Occipital lobe (tissue), 2 donors: ENCODE results near the gene IGSF6. TPM values are rescaled to one million over a fixed set of nuclear protein-coding genes. Genes with fewer than 3 reads are reported as not detected.
"Not testable (repeated sequence)": the region's sequence is repeated elsewhere in the genome, so short reads cannot be mapped to it uniquely, and the experiment has no call there.

ENCODE experiments used
- DNase-seq: peaks from one replicate; lab custom pipeline; 2025; lab: John Stamatoyannopoulos, UW
- total RNA-seq: library from RNA; depleted of rRNA; stranded (reverse); fragments of >200 nt; gene quantifications from one replicate; pipeline ENCODE4 v1.2.3, GENCODE V29; 2014

The IGSF6 gene, protein sequence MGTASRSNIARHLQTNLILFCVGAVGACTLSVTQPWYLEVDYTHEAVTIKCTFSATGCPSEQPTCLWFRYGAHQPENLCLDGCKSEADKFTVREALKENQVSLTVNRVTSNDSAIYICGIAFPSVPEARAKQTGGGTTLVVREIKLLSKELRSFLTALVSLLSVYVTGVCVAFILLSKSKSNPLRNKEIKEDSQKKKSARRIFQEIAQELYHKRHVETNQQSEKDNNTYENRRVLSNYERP
- 3.1 TPM for total RNA-seq

DNA sequence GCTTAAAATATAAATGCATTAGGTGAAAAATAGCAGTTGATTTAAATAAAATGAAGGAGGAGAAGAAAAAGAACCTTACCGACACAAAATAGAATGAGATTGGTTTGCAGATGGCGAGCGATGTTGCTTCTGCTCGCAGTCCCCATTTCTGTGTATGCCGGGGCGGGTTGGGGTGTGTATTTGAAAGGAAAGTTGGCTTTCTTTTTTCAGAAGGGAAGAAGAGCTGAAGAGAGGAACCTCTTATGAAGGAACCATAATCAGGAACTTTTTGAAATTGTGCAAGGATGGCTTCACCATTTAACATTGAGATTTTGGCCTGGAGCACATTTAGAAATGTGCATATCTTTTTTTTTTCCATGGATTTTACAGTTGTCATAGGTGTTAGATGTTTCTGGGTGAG is at the start of gene IGSF6:
IGSF6 (minus strand) TSS at position 156 of the 400 bp plus-strand sequence; CDS start at position 146, 10 bp downstream.
- DNase-seq, result no peak

DNA sequence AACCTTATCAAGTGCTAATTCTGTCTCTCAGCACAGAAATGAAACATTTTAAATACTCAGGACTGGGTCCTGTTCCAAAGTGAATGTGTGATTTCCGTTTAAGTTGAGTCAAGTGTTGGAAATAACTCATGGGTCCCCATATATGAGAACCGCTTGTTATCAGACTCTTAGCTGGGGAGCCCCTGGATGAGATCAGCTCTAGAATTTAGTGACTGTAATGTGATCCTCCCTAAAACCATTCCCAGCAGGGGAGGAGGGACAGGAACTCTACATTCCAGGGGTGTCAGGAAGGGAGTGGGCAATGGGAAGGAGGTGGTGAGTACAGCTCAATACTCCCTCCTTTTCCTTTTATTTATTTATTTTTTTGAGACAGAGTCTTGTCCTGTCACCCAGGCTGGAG is 48.9 kb upstream of the IGSF6 start:
- DNase-seq, result no peak

DNA sequence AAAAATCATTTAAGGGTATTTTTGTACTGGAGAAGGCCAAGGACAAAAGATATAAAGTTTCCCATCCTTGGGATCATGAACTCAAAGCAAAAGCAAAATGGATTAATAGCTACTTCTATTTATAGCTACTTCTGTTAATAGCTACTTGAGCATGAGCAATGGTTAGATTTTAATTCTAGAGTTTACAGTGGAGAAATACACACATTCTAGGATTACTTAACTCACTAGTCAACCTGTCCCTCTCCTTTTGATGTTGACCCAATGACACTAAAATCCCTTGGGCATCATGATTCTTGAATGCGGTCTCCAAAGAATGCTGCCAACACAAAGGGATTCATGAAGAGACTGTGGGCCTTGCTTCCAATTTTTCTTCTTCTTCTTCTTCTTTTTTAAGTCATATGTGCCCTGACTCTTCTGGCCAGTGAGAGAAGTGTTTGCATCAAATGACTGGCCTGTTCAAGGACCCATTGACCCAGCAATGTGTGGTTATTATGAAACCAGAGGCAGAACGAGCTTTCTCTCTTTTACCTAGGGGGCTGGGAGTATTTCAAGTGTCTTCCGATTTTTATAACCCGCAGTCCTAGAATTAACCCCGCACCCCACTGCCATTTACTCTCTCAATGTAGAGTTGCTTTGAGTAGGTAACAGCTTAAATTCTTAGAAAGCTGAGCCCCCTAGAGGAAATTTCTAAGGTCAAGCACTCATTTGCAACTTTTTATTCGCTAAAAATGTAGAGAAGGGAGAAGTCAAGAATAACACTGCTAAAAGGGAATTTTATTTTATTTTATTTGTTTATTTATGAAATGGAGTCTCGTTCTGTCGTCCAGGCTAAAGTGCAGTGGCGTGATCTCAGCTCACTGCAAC is 46.0 kb upstream of the IGSF6 start:
- DNase-seq, result no peak

DNA sequence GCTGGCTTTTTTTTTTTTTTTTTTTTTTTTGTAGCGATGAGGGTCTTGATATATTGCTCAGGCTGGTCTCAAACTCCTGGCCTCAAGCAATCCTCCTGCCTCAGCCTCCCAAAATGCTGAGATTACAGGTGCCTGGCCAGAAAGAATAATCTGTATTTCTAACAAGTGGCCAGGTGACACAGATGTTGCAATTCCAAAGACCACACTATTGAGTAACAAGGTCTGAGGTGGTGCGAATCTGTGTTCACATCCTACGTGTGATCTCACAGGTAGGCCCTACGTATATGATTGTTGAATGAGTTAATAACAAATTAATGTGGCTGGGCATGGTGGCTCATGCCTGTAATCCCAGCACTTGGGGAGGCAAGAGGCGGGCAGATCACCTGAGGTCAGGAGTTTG is 44.6 kb upstream of the IGSF6 start:
- no peak for DNase-seq

DNA sequence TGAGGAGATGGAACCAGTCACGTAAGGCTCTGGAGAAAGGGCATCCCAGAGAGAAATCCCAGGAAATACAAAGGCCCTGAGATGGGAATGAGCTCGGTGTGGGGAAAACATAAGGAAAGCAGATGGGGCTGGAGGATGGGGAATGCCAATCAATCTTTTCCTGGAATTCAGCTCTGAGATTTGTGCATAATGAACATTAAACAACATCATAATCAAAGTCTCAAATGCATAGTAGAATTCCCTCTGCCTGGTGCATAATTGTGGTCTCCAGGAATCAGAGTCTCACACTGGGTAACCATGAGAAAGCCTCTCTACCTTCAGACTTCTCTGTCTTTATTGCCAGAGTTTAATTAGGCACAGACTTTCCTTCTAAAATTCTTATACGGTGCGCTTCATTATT is 42.2 kb upstream of the IGSF6 start:
- no peak for DNase-seq

DNA sequence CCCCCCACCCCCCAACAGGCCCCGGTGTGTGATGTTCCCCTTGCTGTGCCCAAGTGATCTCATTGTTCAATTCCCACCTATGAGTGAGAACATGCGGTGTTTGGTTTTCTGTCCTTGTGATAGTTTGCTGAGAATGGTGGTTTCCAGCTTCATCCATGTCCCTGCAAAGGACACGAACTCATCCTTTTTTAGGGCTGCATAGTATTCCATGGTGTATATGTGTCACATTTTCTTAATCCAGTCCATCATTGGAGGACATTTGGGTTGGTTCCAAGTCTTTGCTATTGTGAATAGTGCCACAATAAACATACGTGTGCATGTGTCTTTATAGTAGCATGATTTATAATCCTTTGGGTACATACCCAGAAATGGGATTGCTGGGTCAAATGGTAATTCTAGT is 38.6 kb upstream of the IGSF6 start:
- not testable (repeated sequence) for DNase-seq

DNA sequence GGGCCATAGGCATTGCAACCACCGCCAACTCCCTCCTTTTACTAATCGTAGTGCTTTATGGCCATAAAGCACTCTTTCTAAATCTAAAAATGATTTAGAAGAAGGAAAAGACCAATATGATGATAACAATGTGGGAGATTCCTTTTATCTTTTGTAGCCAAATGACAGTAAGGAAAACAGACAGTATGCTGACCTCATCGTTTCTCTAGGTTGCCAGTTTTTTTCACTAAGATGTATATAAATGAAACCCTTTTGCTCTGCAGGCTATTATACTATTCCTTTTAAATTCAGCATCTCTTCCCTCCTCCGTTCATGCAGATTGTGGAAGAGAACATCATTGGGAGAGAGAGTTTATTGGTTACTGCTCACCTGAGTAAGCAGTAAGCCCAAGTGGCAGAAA is 36.7 kb upstream of the IGSF6 start:
- no peak for DNase-seq

DNA sequence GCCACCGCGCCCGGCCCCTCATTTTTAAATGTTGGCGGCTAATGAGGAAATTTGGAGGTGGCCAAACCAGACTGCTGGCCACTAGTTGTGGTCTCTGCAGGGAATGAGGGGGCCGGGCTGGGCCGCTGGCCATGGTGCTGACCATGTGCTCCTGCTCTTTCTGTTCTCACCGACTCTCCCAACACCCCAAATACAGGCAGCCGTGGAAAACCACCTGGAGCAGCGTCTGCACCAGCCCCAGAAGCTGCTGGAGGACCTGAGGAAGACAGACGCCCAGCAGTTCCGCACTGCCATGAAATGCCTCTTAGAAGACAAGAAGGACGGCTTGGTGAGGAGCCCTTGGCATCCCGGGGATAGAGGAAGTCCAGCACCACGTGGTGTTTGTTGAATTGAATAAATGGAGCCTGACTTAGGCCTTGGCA is 32.6 kb upstream of the IGSF6 start:
- no peak for DNase-seq

DNA sequence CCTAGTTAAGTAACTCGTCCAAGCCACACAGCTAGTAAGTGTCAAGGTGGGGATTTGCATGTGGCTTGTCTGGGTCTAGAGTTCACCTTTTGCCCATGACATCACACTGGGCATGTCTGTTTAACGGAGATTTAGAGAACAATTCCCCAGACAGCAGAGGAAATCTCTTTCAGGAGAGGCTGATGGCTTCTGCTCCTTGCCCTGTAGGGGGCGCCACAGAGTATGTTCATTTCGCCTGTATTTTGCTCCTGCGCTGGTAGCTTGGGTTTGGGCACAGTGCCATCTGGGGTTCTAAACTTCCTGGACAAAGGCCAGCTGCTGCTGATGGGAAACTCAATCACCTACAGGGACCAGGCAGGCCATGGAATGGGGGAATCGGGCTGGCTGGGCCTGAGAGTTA is 31.8 kb upstream of the IGSF6 start:
- no peak for DNase-seq

DNA sequence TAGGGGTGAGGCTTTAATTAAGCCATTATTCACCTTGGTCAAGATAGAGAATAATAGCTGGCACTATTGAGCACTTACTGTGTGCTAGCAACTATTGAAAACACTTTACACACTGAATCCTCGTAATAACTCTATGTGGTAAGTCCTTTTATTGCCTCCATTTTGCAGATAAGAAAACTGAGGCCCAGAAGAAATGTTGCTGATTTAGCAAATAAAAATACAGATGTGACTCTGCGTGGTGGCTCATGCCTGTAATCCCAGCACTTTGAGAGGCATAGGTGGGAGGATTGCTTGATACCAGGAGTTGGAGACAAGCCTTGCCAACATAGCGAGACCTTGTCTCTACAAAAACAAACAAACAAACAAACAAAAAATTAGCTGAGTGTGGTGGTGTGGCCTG is 30.8 kb upstream of the IGSF6 start:
- no peak for DNase-seq

DNA sequence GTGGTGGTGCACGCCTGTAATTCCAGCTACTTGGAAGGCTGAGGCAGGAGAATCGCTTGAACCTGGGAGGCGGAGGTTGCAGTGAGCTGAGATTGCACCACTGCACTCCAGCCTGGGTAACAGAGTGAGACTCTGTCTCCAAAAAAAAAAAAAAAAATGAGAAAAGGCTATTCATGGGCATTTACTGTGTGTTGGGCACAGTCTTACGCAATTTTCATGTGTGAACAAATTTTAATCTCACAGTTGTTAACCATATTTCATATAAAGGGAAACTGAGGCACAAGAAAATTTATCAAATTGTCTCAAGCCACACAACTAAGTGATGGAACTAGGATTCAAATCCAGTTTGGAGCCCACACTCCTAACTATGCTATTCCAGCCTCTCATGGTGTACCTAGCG is 28.3 kb upstream of the IGSF6 start:
- not testable (repeated sequence) for DNase-seq

DNA sequence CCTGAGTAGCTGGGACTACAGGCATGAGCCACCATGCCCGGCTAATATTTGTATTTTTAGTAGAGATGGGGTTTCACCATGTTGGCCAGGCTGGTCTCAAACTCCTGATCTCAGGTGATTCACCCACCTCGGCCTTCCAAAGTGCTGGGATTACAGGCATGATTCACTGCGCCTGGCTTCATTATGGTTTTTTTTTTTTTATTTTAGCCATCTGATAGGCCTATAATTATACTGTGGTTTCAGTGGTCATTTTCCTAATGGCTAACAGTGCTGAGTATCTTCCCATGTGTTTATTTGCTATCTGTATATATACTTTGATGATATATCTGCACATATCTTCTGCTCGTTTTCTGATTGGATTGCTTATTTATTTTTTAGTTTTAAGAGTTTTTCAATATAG is 22.0 kb upstream of the IGSF6 start:
- not testable (repeated sequence) for DNase-seq

DNA sequence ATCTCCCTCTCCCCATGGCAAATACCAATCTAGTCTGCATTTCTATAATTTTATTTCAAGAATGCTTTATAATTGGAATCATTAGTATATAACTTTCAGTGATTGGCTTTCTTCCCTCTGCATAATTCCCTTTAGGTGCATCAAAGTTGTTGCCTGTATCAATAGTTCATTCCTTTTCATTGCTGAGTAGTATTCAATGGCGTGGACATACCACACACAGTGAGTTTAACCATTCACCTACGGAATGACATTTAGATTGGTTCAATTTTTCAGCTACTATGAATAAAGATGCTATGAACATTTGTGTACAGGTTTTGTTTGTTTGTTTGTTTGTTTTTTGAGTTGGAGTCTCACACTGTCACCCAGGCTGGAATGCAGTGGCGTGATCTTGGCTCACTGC is 21.1 kb upstream of the IGSF6 start:
- no peak for DNase-seq

DNA sequence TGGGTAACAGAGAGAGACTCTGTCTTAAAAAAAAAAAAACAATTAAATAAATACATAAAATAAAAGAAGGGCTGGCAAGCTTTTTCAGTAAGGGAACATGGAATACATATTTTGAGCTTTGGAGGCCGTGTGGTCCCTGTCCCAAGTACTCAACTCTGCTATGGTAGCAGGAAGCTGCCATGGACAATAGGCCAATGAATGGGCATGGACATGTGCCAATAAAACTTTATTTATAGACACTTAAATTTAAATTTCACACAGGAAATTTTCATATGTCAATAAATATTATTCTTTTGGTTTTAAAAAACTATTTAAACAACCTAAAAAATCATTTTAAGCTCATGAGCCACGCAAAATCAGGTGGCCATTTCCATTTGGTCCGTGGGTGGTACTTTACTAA is 15.2 kb upstream of the IGSF6 start:
- DNase-seq, result no peak

DNA sequence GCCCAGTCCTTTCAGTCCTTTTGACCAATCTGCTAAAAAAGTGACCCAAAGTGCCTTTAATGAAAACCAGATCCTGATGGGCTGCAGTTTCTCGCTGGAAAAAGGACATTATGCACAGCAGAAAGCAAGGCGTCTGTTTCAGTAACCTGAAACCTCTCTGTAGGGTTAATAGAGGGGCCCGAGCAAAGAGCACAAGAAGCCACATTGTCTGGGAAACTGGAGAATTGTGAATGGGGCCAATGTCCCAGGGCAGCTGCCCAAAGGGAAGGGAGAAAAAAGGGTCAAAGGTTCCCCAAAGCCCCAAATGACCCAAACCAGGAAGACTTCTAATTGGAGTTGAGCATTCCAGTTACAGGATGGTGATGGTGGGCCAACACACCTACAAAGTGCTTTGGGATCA is 14.4 kb upstream of the IGSF6 start:
- no peak for DNase-seq

DNA sequence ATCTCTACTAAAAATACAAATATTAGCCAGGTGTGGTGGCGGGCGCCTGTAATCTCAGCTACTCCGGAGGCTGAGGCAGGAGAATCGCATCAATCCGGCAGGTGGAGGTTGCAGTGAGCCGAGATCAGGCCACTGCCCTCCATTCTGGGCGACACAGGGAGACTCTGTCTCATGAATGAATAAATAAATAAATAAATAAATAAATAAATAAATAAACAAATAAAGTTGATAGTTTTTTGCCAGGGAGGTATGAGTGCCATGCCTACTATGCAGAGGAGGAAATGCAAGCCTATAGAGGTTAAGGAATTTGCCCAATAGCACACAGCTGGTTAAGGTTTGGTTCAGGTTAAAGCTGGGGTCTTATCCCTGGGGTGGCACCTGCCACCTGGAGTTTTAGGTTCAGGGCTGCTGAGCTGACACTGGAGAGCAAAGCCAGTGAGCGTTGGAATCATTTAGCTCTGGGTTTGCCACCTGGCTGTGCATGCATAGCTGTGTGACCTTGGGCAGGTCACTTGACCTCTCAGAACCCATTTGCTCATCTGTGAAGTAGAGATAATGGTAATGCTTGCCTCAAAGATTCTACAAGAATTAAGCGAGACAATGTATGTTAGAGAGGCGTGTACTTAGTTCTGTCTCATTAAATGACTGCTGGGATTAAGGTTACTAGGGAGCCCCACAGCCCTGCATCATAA is 12.5 kb upstream of the IGSF6 start:
- no peak for DNase-seq

DNA sequence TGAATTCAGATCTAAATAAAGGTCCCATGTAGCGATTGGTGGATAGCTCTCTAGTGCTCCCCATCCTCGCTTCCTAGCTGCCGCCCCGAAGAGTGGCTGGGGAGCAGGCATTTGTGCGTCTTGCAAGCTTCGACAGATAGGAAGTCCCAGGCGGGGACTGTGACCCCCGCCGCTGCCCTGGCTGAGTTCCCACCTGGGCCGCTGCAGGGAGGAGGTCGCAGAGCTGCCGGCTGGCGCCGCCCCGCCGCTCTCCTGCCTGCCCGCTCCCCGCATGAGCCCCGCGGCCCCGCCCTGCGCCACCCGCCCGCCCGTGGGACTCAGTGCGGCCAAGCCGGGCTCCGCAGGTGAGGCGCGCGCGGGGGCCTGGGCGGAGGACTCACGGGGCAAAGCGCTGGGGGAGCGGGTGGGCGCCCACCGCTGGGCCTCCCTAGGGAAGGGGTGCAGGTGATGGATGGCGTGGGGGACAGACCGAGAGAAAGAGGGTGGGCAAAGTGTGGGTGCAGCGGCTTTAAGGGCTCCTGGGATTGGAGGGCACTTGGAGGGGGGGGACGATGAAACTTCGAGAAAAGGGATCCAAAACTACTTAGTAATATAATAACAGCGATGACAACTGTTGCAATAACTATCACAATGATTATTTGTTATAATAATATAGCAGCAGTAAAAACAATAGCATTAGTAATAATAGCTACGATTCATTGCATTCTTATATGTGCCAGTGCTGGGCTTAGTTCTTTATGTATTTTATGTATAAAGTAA is 11.7 kb upstream of the IGSF6 start, which contains the start of gene OTOA:
OTOA (plus strand) TSS at position 80 of the 759 bp plus-strand sequence. CDS start 14,547 bp downstream, outside the sequence.
- DNase-seq, result no peak

DNA sequence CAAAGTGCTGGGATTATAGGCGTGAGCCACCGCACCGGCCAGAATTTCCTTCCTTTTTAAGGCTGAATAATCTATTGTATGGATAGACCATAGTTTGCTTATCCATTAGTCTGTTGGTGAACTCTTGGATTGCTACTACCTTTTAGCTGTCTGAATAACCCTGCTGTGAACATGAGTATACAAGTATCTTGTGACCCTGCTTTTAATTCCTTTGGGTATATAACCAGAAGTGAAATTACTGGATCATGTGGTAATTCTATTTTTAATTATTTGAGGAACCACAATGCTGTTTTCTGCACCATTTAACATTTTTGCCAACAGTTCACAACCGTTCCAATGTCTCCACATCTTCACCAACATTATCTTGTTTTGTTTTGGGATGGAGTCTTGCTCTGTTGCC is 6.7 kb upstream of the IGSF6 start:
- no peak for DNase-seq

DNA sequence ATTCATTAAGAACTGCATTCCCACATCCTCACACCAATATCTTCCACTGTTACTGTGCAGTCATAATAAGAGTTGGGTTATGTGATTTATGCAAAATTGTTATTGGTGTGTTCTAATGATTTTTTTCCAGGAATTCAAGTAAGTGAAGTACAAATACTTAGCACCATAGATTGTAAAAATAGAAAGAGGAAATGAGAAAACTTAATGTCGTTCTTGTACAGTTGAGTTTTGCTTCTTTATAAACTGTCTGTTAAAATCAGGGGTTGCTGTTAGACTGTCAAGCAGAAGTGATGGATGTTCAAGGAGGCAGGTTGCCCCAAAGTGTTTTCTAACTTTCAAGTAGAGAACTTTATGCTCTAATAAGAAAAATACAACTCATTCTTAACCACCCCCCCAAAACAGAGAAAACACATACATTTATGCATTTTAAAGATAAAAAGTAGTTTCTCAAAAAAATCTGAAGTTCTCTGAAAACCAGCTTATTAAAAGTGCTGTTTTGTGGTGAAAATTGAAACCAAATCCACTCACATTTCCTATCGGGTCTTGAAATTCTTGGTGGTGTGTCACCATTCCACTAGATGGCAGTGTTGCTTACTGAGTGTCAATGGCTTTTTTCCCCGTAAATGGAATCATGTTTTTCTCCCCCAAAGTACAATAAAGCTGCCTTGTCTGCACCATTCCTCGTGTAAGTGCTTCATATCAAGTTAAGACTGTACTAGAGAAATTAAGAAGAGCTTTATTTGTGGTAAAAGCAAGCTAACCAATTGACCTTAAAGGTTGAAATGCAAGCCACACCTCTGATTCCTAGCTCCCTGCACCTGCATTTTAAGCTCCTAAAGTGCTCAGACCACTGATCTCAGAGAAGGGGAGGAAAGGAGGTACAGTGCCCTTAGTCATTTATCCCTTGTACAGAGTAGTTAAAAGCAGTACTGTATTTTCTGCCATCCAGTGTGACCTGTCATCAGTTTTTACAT is 4.7 kb upstream of the IGSF6 start:
- no peak for DNase-seq

DNA sequence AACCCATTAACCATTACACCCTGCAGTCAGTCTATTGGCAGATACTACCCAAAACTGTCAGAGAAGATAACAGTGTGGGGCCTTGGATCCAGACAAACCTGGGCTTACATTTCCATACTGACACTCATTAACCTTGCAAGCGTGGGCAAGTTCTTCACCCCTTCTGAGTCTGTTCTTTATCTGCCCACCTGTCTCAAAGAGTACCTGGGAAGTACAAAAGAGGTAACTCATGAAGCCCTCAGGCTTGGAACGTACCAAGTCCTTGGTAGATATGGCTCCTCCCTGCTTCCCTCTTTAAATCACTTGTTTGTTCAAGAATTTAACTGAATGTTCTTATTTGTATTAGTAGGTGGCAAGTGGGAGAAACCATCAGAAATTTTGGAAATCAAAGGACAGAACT is 2.5 kb upstream of the IGSF6 start:
- DNase-seq, result no peak
